Mucosa of descending colon (tissue), 3 donors: ENCODE results near the gene HECTD4. TPM values are rescaled to one million over a fixed set of nuclear protein-coding genes. Genes with fewer than 3 reads are reported as not detected.
A peak's percentile ranks its signal among the peaks of the same experiment; 100 is the strongest.

Experiments used
- ATAC-seq: fragments of 200-7000 bp; cut with Tn5 transposase; one replicate; pipeline ENCODE4 v1.9.1; 2020; ENCODE audit warnings: mild to moderate bottlenecking, moderate library complexity
- DNase-seq, 3 donors: peaks; one replicate each; pipeline ENCODE4 v3.0.0-alpha.2; 2020
- H3K36me3 ChIP-seq: fragments of 200-600 bp; one replicate; pipeline ENCODE4 v1.8.0; 2021; ENCODE audit warnings: low read depth, mild to moderate bottlenecking
- H3K4me1 ChIP-seq: fragments of 200-600 bp; one replicate; pipeline ENCODE4 v1.8.0; 2021; ENCODE audit warnings: low read depth, mild to moderate bottlenecking
- H3K4me3 ChIP-seq: fragments of 200-600 bp; one replicate; pipeline ENCODE4 v1.8.0; 2021; ENCODE audit warnings: mild to moderate bottlenecking
- H3K9me3 ChIP-seq: fragments of 200-600 bp; one replicate; pipeline ENCODE4 v1.8.0; 2021; ENCODE audit warnings: mild to moderate bottlenecking
- CTCF ChIP-seq: fragments of 200-600 bp; IDR thresholded peaks from one replicate; pipeline ENCODE4 v1.8.0; 2022; ENCODE audit warnings: antibody characterized with exemption, mild to moderate bottlenecking
- intact Hi-C, 2 donors: fragments of 100-400 bp; cut with DNase I in 1 of 2; cut with micrococcal nuclease in 1 of 2; formaldehyde crosslinking; loops; one replicate each; pipeline versions ENCODE4 v1.11.0 to v1.11.1; 2022; cut with DNase I, micrococcal nuclease
- total RNA-seq, 3 donors: library from RNA; stranded (reverse); fragmentation: NEBNext Ultra II Directional in 2 of 3; extraction: Animal tissue kit (Norgen Biotek cat#: 25700) in 2 of 3; gene quantifications; one replicate each; pipeline versions ENCODE4 v1.2.1 to v1.2.4, GENCODE V29; 2021 to 2023
- donor health status: DM: no; HTN: no; CAD: no; lungs with moderate emphysema.
- donor health status: DM: no; HTN: no; CAD: no.
- donor health status: DM: no; HTN: yes; CAD: no.

The HECTD4 gene
- total RNA-seq, 3 donors from 2014 or later, result 57.0 to 75.5 (median 59.7) TPM

GRCh38 chr12:112178796-112179195 lies 203.4 kb downstream of the HECTD4 start:
- no peaks in the 10 kb centered on the region for H3K9me3 ChIP-seq
- intact Hi-C loops, result no loop called here
- no peaks in the 10 kb centered on the region for H3K4me1 ChIP-seq
- ATAC-seq (no peak), DNase-seq (no peak)
- no peak overlapping the region for H3K4me3 ChIP-seq
- no peak for TF ChIP-seq CTCF
- H3K36me3 ChIP-seq, result peaks cover 6% of the 10 kb centered on the region

GRCh38 chr12:112176321-112177010 lies 205.8 kb downstream of the HECTD4 start:
- H3K36me3 ChIP-seq, result peaks cover 5% of the 10 kb centered on the region
- no peak for TF ChIP-seq CTCF
- no peak for DNase-seq
- intact Hi-C loops, result no loop called here
- H3K4me3 ChIP-seq, result no peak overlapping the region
- no peak for ATAC-seq
- H3K9me3 ChIP-seq, result no peaks in the 10 kb centered on the region
- no peaks in the 10 kb centered on the region for H3K4me1 ChIP-seq

- ATAC-seq (no peak), DNase-seq (no peak)
- H3K9me3 ChIP-seq, result no peaks in the 10 kb centered on the region
- H3K4me1 ChIP-seq, result no peaks in the 10 kb centered on the region
- TF ChIP-seq CTCF, result no peak
- H3K4me3 ChIP-seq, result no peak overlapping the region
- intact Hi-C loops, result no loop called here
- peaks cover 13% of the 10 kb centered on the region for H3K36me3 ChIP-seq
Measured at GRCh38 chr12:112175361-112176155, 206.7 kb downstream of the HECTD4 start.

GRCh38 chr12:112172556-112173324 lies 209.5 kb downstream of the HECTD4 start:
- Histone ChIP-seq H3K4me3 (no peak overlapping the region), H3K9me3 (no peaks in the 10 kb centered on the region), H3K36me3 (peaks cover 8% of the 10 kb centered on the region), H3K4me1 (no peaks in the 10 kb centered on the region)
- DNase-seq (no peak), ATAC-seq (no peak)
- TF ChIP-seq CTCF, result no peak
- intact Hi-C loops, result no loop called here

GRCh38 chr12:112170971-112171596 lies 211.1 kb downstream of the HECTD4 start:
- intact Hi-C loops, result no loop called here
- Histone ChIP-seq H3K9me3 (no peaks in the 10 kb centered on the region), H3K36me3 (peaks cover 8% of the 10 kb centered on the region), H3K4me1 (no peaks in the 10 kb centered on the region), H3K4me3 (no peak overlapping the region)
- TF ChIP-seq CTCF, result no peak
- ATAC-seq (peak; percentile 14), DNase-seq (no peak)
